HT-29 (cell line): ENCODE results near the gene NCOA3. TPM values are rescaled to one million over a fixed set of nuclear protein-coding genes. Genes with fewer than 3 reads are reported as not detected.

ENCODE experiments used
- DNase-seq: peaks from one replicate; pipeline ENCODE4 v3.0.0-alpha.2; 2015; ENCODE audit warnings: low spot score
- small RNA-seq: library from RNA; depleted of rRNA; stranded (forward); fragments of <200 nt; gene quantifications from one replicate; pipeline ENCODE3, GENCODE V24; 2014
- total RNA-seq: library from RNA; depleted of rRNA; stranded (reverse); fragments of >200 nt; shearing (Covaris generic); gene quantifications from 2 replicates; pipeline ENCODE4 v1.2.3, GENCODE V29; 2014; rRNA removed

Gene NCOA3
- total RNA-seq, 1 experiment from 2014 or later: 14.9 TPM

- no peak for DNase-seq
These were observed 202.1 kb downstream of the NCOA3 start for GRCh38 chr20:47703748-47704147.

- no peak for DNase-seq
These were observed 203.2 kb downstream of the NCOA3 start for GRCh38 chr20:47704746-47705496.

GRCh38 chr20:47705497-47705856, 203.8 kb downstream of the NCOA3 start:
- no peak for DNase-seq

- DNase-seq: no peak
These were observed 204.7 kb downstream of the NCOA3 start for GRCh38 chr20:47706345-47706744.

Small RNA genes lying within 50 kb of the gene (small RNA-seq; reads per million reads assigned to genes)
- not detected for gene RNU6-497P
- not detected for gene RNU6-563P

Other genes starting within 250 kb of the NCOA3 start
- 30.9 and 35.6 TPM in 2 replicates for gene ZMYND8, start 145.2 kb upstream of the NCOA3 start, total RNA-seq